Coronary artery (tissue), 2 donors: Measurements from ENCODE around the gene DIP2C.

ENCODE experiments used
- DNase-seq: peaks from one replicate; pipeline ENCODE4 v3.0.0-alpha.2; 2017; ENCODE audit warnings: low spot score
- H3K27ac ChIP-seq, 2 donors: fragments of 200-600 bp; sonication (generic); one replicate each; pipeline ENCODE4 v1.5.1; 2016 to 2019
- H3K4me3 ChIP-seq: fragments of 200-600 bp; sonication (generic); 2 replicates; pipeline ENCODE4 v1.5.1; 2016; ENCODE audit warnings: mild to moderate bottlenecking, moderate library complexity
- TF ChIP-seq, protein P1 (sequence below): fragments of 200-600 bp; sonication (generic); IDR thresholded peaks from one replicate; pipeline ENCODE4 v1.5.1; 2019; ENCODE audit warnings: antibody characterized with exemption

Gene DIP2C

GRCh38 chr10:725786-726185 lies 36.3 kb upstream of the DIP2C start:
- no peak for DNase-seq
- H3K27ac ChIP-seq = no peak overlapping the region
- H3K4me3 ChIP-seq = no peak overlapping the region

DNA sequence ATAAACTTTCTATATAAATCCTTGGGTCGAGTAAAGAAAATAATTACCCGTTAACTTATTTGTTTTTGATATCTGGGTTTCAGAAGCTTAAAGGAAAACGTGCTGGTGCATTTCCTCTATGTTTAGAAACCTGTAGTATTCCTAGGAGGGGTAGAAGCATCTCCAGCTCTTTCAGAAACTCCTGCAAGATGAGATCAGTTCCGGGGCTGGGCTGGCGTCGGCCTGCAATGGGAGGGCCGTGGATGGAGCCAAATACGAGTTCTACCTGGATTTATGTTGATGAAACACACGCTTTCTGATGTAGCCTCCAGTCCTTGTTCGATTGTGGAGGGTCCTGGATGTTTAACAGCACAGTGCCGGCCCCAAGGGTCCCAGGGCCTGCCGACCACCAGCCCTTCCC lies 35.8 kb upstream of the DIP2C start:
- H3K27ac ChIP-seq = no peak overlapping the region
- DNase-seq = no peak
- TF ChIP-seq, protein P1, sequence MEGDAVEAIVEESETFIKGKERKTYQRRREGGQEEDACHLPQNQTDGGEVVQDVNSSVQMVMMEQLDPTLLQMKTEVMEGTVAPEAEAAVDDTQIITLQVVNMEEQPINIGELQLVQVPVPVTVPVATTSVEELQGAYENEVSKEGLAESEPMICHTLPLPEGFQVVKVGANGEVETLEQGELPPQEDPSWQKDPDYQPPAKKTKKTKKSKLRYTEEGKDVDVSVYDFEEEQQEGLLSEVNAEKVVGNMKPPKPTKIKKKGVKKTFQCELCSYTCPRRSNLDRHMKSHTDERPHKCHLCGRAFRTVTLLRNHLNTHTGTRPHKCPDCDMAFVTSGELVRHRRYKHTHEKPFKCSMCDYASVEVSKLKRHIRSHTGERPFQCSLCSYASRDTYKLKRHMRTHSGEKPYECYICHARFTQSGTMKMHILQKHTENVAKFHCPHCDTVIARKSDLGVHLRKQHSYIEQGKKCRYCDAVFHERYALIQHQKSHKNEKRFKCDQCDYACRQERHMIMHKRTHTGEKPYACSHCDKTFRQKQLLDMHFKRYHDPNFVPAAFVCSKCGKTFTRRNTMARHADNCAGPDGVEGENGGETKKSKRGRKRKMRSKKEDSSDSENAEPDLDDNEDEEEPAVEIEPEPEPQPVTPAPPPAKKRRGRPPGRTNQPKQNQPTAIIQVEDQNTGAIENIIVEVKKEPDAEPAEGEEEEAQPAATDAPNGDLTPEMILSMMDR = no peak
- no peak overlapping the region for H3K4me3 ChIP-seq

More at GRCh38 chr10:725786-726185, 36.3 kb upstream of the DIP2C start:
- TF ChIP-seq, protein P1 = no peak

- DNase-seq = no peak
- Histone ChIP-seq H3K27ac (no peak overlapping the region), H3K4me3 (no peak overlapping the region)
- TF ChIP-seq, protein P1 = no peak
These were observed 34.5 kb upstream of the DIP2C start for GRCh38 chr10:723973-724372.

DNA sequence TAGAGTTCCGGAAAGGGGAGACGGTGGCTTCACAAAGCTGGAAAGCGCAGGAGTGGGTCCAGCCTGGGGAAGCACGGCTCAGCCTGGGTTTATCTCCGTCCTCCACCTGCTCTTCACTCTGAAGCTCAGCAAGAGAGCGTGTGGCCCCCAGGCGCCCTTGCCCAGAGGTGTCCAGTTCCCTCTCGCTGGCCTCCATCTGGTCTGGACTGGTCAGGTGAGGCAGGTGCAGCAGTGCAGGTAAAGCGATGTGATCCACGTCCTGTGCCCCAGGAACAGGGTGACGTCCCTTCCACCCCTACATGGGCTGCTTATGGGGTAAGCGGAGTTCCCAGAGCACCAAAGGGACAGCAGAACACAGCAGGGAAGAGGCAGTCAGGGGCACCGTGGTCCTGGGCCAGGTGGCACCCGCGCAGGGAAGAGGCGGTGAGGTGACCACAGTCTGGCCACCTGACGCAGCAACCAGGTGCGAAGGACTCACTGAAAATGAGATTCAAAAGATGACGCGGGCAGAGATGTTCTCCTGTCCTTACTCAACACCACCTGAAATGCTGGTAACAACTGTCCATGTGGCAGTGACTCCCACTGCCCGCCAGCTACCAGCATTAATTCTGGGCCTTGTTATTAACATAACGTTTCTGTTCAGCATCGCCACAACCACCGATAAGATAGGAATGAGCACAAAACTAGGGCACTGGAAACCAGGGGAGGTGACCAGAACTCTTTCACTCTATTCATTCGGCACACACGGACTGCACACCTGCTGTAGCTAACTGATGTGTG lies 33.0 kb upstream of the DIP2C start:
- no peak for DNase-seq
- TF ChIP-seq, protein P1 = no peak
- Histone ChIP-seq H3K4me3 (no peak overlapping the region), H3K27ac (no peak overlapping the region)

- TF ChIP-seq, protein P1 = no peak
- H3K4me3 ChIP-seq = no peak overlapping the region
- DNase-seq = no peak
- H3K27ac ChIP-seq = no peak overlapping the region
These were observed 28.8 kb upstream of the DIP2C start for GRCh38 chr10:718143-718700.

- Histone ChIP-seq H3K4me3 (no peak overlapping the region), H3K27ac (no peak overlapping the region)
- TF ChIP-seq, protein P1 = no peak
- DNase-seq = no peak
These were observed 28.0 kb upstream of the DIP2C start for GRCh38 chr10:717458-717857.

GRCh38 chr10:716821-717220 lies 27.4 kb upstream of the DIP2C start:
- TF ChIP-seq, protein P1 = no peak
- no peak for DNase-seq
- H3K27ac ChIP-seq = no peak overlapping the region
- H3K4me3 ChIP-seq = no peak overlapping the region
